Osteocyte (in vitro differentiated cells): ENCODE results near the gene RAVER1. TPM values are rescaled to one million over a fixed set of nuclear protein-coding genes. Genes with fewer than 3 reads are reported as not detected.
A peak's percentile ranks its signal among the peaks of the same experiment; 100 is the strongest.

Source experiments
- DNase-seq: peaks from one replicate; pipeline ENCODE4 v3.0.0; 2021; ENCODE audit warnings: mixed read lengths; ENCODE audit not compliant: unreplicated experiment; ENCODE audit errors: extremely low spot score
- H3K27ac Mint-ChIP-seq: one replicate; pipeline ENCODE4 v1.8.0; 2021; ENCODE audit warnings: mild to moderate bottlenecking, mixed read lengths; ENCODE audit not compliant: unreplicated experiment
- H3K27me3 Mint-ChIP-seq: one replicate; pipeline ENCODE4 v1.8.0; 2021; ENCODE audit warnings: mixed read lengths; ENCODE audit not compliant: unreplicated experiment
- H3K36me3 Mint-ChIP-seq: one replicate; pipeline ENCODE4 v1.8.0; 2021; ENCODE audit warnings: mixed read lengths; ENCODE audit not compliant: unreplicated experiment
- H3K4me1 Mint-ChIP-seq: one replicate; pipeline ENCODE4 v1.8.0; 2021; ENCODE audit warnings: mixed read lengths; ENCODE audit not compliant: unreplicated experiment
- H3K4me3 Mint-ChIP-seq: one replicate; pipeline ENCODE4 v1.8.0; 2021; ENCODE audit warnings: mild to moderate bottlenecking, moderate library complexity, mixed read lengths; ENCODE audit not compliant: unreplicated experiment
- H3K9me3 Mint-ChIP-seq: one replicate; pipeline ENCODE4 v1.8.0; 2021; ENCODE audit warnings: mixed read lengths; ENCODE audit not compliant: unreplicated experiment
- CTCF ChIP-seq: fragments of 200-600 bp; sonication (generic); IDR thresholded peaks from 2 replicates; pipeline ENCODE4 v1.5.0; 2021; ENCODE audit warnings: antibody characterized with exemption, mild to moderate bottlenecking, moderate library complexity
- total RNA-seq: library from RNA; stranded (reverse); gene quantifications from 2 replicates; pipeline ENCODE4 v1.2.1, GENCODE V29; 2021

The RAVER1 gene
- total RNA-seq, 1 donor from 2014 or later = 45.8 TPM

GRCh38 chr19:10305139-10305806, 28.1 kb downstream of the RAVER1 start:
- Mint-ChIP-seq H3K36me3 (peaks cover 5% of the 10 kb centered on the region), H3K4me3 (no peak overlapping the region), H3K27me3 (peaks cover 3% of the 10 kb centered on the region), H3K9me3 (no peaks in the 10 kb centered on the region), H3K27ac (no peak overlapping the region), H3K4me1 (no peaks in the 10 kb centered on the region)
- TF ChIP-seq CTCF = no peak
- DNase-seq = no peak

GRCh38 chr19:10299545-10300458, 33.5 kb downstream of the RAVER1 start:
- no peak overlapping the region for H3K4me3 Mint-ChIP-seq

GRCh38 chr19:10295847-10296591, 37.3 kb downstream of the RAVER1 start:
- Mint-ChIP-seq H3K36me3 (peaks cover 2% of the 10 kb centered on the region), H3K4me3 (peak overlapping the region; percentile 45), H3K27ac (no peak overlapping the region), H3K27me3 (peaks cover 56% of the 10 kb centered on the region), H3K4me1 (peaks cover 28% of the 10 kb centered on the region), H3K9me3 (no peaks in the 10 kb centered on the region)
- DNase-seq = peak; percentile 81
- no peak for TF ChIP-seq CTCF

More at GRCh38 chr19:10299545-10300458, 33.5 kb downstream of the RAVER1 start:
- no peaks in the 10 kb centered on the region for H3K36me3 Mint-ChIP-seq
- no peak overlapping the region for H3K27ac Mint-ChIP-seq
- no peaks in the 10 kb centered on the region for H3K9me3 Mint-ChIP-seq
- TF ChIP-seq CTCF = no peak
- peaks cover 5% of the 10 kb centered on the region for H3K4me1 Mint-ChIP-seq
- peaks cover 23% of the 10 kb centered on the region for H3K27me3 Mint-ChIP-seq
- no peak for DNase-seq

GRCh38 chr19:10295305-10295846, 38.0 kb downstream of the RAVER1 start:
- H3K36me3 Mint-ChIP-seq = peaks cover 2% of the 10 kb centered on the region
- H3K4me1 Mint-ChIP-seq = peaks cover 34% of the 10 kb centered on the region
- peaks cover 63% of the 10 kb centered on the region for H3K27me3 Mint-ChIP-seq
- H3K27ac Mint-ChIP-seq = no peak overlapping the region
- no peaks in the 10 kb centered on the region for H3K9me3 Mint-ChIP-seq
- no peak for DNase-seq
- peak overlapping the region; percentile 45 for H3K4me3 Mint-ChIP-seq
- TF ChIP-seq CTCF = no peak
